ENCODE measurements around the gene RGS17.
"Not testable (repeated sequence)": the region's sequence is repeated elsewhere in the genome, so short reads cannot be mapped to it uniquely, and the experiment has no call there.

The RGS17 gene

GRCh38 chr6:153028963-153029362, 102.1 kb downstream of the RGS17 start:
- no peak for DNase-seq

DNA sequence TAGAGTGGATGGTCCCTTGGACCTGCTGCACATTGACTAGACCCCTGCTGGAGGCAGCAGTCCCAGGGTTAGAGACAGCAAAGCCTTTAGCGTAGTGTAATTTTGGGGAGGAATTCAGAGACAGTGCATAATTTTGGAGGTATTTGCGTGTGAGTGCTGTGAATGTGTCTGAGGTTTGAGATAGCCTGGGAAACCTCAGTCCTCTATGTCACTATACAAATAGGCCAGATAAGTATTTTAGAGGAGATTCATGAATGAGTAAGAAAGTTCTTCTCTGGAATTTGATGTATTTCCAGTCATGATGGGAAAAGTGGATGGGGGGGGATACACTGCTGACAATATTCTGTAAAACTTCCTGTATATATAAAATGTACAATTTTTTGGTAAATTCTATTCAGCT, 102.8 kb downstream of the RGS17 start:
- no peak for DNase-seq

DNA sequence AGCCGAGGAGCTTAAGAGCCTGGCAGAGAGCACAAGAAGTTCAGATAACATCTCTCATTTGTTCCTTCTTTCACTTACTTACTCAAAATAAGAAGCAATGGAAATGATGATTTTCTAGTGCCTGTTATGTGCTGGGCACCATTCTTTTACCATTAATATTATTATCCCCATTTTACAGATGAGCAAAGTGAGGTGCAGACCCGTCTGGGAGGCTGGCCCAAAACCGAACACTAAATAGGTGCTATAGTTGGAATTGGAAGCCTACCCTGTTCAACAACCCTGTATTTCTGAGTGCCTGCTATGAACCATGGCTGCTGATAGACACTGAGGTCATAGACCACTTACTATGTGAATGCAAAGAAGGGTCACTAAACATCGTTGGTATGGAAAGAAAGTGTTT, 103.6 kb downstream of the RGS17 start:
- DNase-seq, result no peak

DNA sequence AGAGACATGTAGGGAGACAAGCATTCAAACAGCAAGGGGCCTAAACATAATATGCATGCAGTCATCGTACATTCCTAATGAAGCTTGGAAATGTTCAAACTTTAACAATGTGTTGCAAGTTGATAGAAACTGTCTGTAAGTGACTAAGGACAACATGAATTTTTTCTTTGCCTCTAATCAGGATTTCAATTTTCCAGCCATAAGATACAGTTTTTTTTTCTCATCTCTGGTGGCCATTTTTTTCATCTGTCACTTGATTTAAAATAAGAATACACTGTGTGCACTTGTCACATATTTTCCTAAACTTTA, 106.4 kb downstream of the RGS17 start:
- no peak for DNase-seq

- no peak for DNase-seq
Observed at GRCh38 chr6:153023977-153024708, 106.9 kb downstream of the RGS17 start.

- DNase-seq, result no peak
Observed at GRCh38 chr6:153018355-153018754, 112.7 kb downstream of the RGS17 start.

GRCh38 chr6:153016846-153017245, 114.2 kb downstream of the RGS17 start:
- no peak for DNase-seq

DNA sequence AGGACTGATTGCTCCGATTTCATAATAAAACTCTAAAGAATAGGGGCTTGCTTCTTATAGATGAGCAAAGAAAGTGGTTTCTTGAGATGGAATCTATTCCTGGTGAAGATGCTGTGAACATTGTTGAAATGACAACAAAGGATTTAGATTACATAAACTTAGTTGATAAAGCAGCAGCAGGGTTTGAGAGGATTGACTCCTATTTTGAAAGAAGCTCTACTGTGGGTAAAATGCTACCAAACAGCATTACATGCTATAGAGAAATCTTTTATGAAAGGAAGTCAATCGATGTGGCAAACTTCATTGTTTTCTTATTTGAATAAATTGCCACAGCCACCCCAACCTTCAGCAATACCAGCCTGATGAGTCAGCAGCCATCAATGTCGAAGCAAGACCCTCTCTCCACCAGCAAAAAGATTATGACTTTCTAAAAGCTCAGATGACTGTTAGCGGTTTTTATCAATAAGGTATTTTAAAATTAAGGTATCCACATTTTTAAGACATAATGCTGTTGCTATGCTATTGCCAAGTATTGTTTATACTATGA, 115.9 kb downstream of the RGS17 start:
- no peak for DNase-seq

GRCh38 chr6:153013438-153013837, 117.6 kb downstream of the RGS17 start:
- DNase-seq, result no peak

- no peak for DNase-seq
Observed at GRCh38 chr6:153012856-153013255, 118.2 kb downstream of the RGS17 start.

DNA sequence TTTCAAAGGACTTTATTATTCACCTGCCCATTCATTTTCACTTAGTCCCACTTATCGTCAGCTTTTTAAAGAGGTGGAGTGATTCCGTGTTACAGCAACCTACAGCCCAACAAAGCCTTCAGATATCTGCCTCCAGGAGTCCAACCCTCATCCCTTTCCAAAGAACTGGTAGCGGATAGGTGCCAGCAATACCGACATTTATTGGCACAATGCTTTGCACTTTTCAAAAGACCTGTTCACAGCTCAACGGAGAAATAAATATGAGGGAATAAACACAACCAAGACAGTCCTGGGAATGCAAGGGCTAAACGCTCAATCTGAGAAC, 127.8 kb downstream of the RGS17 start:
- DNase-seq, result no peak

DNA sequence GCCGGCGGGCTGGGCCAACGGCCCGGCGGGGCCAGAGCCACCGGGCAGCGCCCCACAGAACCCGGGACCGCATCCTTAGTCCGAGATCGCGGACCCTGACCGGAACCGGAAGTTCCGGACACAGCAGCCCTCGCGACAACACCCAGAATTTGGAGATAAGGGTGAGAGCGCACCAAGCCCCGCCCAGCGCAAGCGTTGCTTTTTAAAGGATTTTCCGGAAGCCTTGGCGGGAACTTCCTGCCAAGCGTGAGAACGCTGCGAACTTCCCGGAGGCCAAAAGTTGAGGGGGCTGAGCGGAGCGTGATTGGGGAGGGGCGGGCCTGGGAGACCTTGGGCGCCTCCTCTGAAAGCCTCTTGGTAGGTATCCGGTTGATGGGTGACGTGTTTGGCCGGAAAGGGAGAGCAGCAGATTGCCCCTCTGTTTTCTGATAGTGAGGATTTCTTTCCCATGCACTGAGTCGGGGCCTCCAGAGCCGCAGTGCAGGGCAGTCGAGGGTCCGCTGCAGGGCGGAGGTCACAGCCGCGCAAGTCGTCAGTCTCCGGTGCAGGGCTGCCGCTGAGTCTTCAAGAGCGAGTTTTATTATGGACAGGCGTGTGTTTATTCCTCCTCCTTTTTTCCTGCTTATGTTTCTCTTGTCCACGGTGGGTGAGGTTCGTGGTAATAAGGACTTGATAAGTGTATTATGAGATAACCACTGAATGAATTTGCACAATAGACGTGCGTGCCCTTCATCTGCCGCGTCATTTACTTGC, 128.3 kb downstream of the RGS17 start, which contains the start of gene MTRF1L:
MTRF1L (minus strand) TSS at position 97 of the 753 bp plus-strand sequence; CDS start at position 73, 24 bp downstream.
- DNase-seq, result peak; percentile 50 to 70 (median 60)

GRCh38 chr6:153001767-153002612, 129.1 kb downstream of the RGS17 start:
- DNase-seq, result no peak

DNA sequence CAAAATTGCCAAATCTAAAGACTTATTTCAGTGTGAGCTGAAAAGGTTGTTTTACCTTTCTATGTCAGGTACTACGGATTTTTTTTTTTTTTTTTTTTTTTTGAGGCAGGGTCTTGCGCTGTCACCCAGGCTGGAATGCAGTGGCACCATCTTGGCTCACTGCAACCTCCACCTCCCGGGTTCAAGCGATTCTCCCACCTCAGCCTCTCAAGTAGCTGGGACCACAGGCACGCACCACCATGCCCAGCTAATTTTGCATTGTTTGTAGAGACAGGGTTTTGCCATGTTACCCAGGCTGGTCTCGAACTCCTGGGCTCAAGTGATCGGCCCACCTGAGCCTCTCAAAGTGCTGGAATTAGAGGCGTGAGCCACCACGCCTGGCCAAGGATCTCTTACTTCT, 130.3 kb downstream of the RGS17 start:
- not testable (repeated sequence) for DNase-seq

DNA sequence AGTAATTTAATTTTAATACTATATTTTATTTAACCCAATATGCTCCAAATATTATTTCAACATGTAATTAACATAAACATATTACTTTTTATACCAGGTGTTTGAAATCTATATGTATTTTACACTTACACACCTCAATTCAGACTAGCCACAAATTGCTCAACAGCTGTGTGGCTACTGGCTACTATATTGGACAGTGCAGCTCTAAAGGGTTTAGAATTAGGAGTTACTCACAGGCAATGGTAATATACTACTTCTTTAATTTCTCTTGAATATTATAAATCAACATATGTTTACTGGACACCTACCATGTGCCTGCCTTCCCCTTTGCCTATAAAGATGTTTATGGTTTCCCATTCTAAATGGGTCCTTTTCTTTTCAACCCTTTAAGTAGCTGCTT, 130.8 kb downstream of the RGS17 start:
- DNase-seq, result no peak

DNA sequence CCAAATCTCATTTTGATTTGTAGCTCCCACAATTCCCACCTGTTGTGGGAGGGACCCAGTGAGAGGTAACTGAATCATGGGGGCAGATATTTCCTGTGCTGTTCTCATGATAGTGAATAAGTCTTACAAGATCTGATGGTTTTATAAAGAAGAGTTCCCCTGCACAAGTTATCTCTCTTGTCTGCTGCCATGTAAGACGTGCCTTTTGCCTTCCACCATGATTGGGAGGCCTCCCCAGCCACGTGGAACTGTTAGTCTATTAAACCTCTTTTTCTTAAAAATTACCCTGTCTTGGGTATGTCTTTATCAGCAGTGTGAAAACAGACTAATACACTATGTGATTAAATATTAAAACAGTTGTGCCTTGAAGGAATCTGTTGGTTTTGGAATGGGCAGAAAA, 131.5 kb downstream of the RGS17 start:
- DNase-seq, result not testable (repeated sequence)

DNA sequence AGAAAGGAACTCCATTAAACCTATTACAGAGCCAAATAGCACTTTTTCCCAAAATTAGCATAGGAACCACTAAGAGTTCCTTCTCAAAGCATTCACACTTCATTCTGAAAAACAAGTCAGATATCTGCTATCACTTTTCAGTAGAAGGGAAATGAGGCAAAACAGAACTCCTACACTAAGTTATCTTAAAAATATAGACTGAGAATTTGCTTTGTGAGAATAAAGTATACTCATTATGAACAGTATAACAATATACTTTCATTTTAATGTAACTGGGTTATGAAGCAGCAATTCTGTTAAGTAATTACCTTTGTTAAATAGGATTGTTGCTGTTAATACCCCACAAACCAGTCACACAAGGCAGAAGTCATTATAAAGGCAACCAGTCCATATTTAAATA, 137.2 kb downstream of the RGS17 start:
- no peak for DNase-seq

GRCh38 chr6:152993431-152993830, 137.7 kb downstream of the RGS17 start:
- no peak for DNase-seq

GRCh38 chr6:152986978-152987377, 144.1 kb downstream of the RGS17 start:
- no peak for DNase-seq

DNA sequence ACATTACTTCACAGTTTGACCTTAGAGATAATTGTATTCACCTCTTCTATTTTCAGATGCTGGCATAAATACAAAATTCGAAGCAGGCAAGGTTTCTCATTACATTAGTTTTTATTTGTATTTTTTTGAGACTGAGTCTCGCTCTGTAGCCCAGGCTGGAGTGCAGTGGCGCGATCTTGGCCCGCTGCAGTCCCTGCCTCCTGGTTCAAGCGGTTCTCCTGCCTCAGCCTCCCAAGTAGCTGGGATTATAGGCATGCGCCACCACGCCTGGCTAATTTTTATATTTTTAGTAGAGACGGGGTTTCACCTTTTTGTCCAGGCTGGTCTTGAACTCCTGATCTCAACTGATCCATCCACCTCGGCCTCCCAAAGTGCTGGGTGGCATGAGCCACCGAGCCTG, 145.8 kb downstream of the RGS17 start:
- DNase-seq, result not testable (repeated sequence)

DNA sequence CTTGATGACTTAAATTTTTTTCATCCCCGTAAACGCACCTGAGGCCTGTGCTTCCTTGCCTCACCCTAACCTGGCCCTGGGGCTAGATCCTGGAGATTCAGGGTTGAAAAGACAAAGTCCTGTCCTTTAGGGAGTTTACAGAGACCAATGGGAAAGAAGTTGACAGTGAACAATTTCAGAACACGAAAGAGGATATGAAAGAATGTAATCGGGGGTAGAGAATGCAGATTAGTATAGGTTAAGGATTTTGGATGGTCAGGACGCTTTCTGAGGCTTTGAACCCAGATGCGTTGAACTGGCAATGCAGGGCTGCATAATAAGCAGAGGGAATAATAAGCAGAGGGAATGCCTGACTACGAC, 146.6 kb downstream of the RGS17 start:
- no peak for DNase-seq

DNA sequence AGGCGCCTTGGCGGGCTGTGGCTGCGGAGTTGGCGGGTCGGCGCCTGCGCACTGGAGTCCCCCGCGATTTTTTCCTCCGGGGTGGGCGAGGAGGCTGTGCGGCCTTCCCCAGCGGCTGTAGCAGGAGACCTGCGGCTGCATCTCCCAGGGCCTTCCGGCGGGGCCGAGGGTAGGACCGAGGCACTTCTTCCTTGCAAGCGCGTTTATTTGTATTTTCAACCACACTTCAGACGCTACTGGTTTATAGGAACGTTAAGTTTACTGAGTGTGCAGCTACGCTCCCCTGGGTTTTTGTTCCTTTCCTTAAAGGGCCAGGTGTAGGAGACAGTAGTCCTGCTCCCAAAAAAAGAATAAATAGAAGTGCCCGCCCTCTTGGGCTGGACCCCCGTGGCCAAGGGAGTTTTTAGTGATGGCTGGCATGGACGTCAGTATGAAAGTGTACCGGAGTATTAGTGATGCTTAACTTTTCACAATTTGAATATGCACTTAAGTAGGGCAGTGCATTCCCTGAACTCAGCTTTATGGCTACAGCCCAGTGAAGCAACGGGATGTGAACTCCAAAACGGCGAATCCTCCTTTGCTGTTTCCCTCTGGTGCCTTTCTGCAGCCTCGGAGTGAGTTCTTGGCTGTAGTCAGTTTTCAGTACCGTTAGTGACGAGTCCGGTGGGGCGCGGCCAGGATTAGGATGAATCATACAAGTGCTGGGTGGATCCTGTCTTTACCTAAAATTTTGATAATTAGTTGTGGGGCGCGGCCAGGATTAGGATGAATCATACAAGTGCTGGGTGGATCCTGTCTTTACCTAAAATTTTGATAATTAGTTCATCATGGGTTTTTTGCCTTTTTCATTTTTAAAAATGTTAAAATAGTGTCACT, 147.2 kb downstream of the RGS17 start:
- peak; percentile 28 to 89 (median 71) for DNase-seq

Measured in activated CD4-positive, CD25-positive, alpha-beta regulatory T cell (primary cell).